Measurements from ENCODE around the gene VTN.

The VTN gene

GRCh38 chr17:28317966-28318758 lies 51.9 kb downstream of the VTN start:
- peak; percentile 54 for DNase-seq
